Measurements from ENCODE around the gene SEMA3C. TPM values are rescaled to one million over a fixed set of nuclear protein-coding genes. Genes with fewer than 3 reads are reported as not detected.

The SEMA3C gene
- total RNA-seq, 2 donors from 2014 or later: 3.0 to 3.4 TPM

DNA sequence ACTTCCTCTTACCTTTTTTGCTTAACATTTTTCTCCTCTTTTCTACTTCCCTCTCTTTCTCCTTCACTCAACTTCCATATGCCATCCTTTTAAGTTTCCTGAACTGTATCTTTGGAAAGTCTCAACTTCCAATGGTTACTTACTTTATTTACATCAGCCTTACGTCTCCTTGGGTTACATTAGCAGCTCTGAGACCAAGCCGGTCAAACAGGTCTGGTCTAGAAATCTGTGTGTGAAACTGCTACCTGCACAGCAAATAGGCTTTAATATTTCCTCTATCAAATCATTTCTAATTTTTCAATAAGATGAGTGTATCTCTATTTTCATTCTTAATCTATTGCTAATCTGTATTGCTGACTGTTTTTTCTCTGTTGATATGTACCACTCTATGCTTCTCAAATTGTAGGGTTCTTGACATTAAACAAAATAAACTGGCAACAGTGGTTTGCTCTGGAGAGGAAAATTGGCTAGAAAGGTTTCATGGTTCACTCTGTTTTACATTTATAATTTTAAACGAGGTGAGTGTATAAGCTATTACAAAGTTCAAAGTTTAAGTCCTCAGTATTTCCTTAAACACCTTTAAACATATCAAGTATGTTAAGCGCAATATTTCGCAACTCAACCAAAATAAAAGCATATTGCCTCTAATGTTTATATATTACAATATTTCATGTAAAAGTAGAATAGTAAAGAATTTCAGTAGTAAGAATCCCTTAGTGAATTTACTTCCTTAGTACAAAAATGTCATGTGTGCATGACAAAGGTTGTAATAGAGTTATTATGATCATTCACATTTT is 3.6 kb upstream of the SEMA3C start:
- intact Hi-C loops (cut with DNase I): no loop called here
- Histone ChIP-seq H3K36me3 (replicated peaks in 1 of 2; ENCODE audit: insufficient read depth in 1 of 2, low read depth in 2 of 2) (no peaks in the 10 kb centered on the region), H3K27ac (no peak overlapping the region), H3K4me1 (peaks cover 16% of the 10 kb centered on the region), H3K27me3 (no peaks in the 10 kb centered on the region), H3K9me3 (no peaks in the 10 kb centered on the region), H3K4me3 (no peak overlapping the region)
- ATAC-seq (no peak), DNase-seq (peak in 3 of 4 donors; percentile 20 to 42 (median 27))
- TF ChIP-seq, protein P1, sequence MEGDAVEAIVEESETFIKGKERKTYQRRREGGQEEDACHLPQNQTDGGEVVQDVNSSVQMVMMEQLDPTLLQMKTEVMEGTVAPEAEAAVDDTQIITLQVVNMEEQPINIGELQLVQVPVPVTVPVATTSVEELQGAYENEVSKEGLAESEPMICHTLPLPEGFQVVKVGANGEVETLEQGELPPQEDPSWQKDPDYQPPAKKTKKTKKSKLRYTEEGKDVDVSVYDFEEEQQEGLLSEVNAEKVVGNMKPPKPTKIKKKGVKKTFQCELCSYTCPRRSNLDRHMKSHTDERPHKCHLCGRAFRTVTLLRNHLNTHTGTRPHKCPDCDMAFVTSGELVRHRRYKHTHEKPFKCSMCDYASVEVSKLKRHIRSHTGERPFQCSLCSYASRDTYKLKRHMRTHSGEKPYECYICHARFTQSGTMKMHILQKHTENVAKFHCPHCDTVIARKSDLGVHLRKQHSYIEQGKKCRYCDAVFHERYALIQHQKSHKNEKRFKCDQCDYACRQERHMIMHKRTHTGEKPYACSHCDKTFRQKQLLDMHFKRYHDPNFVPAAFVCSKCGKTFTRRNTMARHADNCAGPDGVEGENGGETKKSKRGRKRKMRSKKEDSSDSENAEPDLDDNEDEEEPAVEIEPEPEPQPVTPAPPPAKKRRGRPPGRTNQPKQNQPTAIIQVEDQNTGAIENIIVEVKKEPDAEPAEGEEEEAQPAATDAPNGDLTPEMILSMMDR (IDR thresholded peaks at IDR 0.05): no peak
- no peak for TF ChIP-seq POLR2A (IDR thresholded peaks at IDR 0.05)
- WGBS, 2 donors: 56 to 57% methylated on average over 5 of the region's 5 CpGs

DNA sequence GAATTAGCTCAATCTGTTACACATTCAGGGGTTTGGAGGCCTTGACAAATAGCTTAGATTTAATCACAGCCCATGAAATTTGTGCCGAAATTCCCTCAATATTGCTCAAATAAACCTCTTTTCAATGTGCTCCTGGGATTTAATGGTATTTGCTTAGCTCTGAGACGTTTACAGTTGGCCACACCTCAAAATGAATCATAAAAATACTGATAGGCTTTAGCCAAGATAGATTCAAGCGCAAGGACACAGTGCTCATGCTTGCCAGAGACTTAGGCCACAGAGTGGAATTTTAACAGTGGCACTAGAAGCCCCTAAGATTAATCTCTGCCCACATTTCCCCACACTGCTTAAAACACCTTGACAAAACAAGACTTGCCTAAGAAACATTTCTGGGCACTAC is 2.3 kb upstream of the SEMA3C start:
- intact Hi-C loops (cut with DNase I): no loop called here
- peaks cover 16% of the 10 kb centered on the region for H3K4me1 ChIP-seq
- H3K27me3 ChIP-seq: no peaks in the 10 kb centered on the region
- H3K36me3 ChIP-seq (replicated peaks in 1 of 2; ENCODE audit: insufficient read depth in 1 of 2, low read depth in 2 of 2): no peaks in the 10 kb centered on the region
- no peak overlapping the region for H3K4me3 ChIP-seq
- WGBS, 2 donors: 30 to 37% methylated on average over 3 of the region's 3 CpGs
- no peaks in the 10 kb centered on the region for H3K9me3 ChIP-seq
- ATAC-seq (no peak), DNase-seq (no peak)
- TF ChIP-seq, protein P1 (IDR thresholded peaks at IDR 0.05): no peak
- no peak for TF ChIP-seq POLR2A (IDR thresholded peaks at IDR 0.05)
- H3K27ac ChIP-seq: no peak overlapping the region

DNA sequence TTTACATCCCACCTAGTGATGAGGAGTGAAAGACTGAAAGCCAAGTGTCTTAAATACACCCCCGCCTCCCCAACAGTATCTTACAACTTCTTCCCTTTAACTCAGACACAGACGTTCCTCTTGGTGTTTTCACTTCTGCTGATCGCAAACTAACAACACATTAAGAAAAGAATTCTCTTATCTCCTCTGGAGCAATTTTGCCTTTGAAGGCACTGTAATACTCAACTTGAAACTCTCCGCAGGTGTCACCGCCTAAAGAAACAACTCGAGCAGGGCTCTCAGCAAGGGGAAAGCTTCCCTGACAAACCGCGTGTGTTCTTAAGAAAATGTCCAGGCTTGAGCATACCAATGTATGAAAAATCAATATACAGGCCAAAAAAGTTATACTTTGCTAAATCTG is 452 bp downstream of the SEMA3C start:
- Histone ChIP-seq H3K4me3 (peak overlapping the region in 1 of 2 donors; percentile 6), H3K27ac (peak overlapping the region in 2 of 4 donors; percentile 52 to 71), H3K4me1 (peaks cover 16% of the 10 kb centered on the region), H3K27me3 (no peaks in the 10 kb centered on the region), H3K36me3 (replicated peaks in 1 of 2; ENCODE audit: insufficient read depth in 1 of 2, low read depth in 2 of 2) (no peaks in the 10 kb centered on the region), H3K9me3 (no peaks in the 10 kb centered on the region)
- TF ChIP-seq POLR2A (IDR thresholded peaks at IDR 0.05): no peak
- TF ChIP-seq, protein P1 (IDR thresholded peaks at IDR 0.05): no peak
- DNase-seq (peak in 1 of 4 donors; percentile 6), ATAC-seq (peak; percentile 2)
- intact Hi-C loops (cut with DNase I): loop anchor here (10.0 kb wide), 1 partner anchor 536 kb away; no protein-coding TSS in a partner anchor
- WGBS, 2 donors: 9 to 10% methylated on average over 8 of the region's 8 CpGs

DNA sequence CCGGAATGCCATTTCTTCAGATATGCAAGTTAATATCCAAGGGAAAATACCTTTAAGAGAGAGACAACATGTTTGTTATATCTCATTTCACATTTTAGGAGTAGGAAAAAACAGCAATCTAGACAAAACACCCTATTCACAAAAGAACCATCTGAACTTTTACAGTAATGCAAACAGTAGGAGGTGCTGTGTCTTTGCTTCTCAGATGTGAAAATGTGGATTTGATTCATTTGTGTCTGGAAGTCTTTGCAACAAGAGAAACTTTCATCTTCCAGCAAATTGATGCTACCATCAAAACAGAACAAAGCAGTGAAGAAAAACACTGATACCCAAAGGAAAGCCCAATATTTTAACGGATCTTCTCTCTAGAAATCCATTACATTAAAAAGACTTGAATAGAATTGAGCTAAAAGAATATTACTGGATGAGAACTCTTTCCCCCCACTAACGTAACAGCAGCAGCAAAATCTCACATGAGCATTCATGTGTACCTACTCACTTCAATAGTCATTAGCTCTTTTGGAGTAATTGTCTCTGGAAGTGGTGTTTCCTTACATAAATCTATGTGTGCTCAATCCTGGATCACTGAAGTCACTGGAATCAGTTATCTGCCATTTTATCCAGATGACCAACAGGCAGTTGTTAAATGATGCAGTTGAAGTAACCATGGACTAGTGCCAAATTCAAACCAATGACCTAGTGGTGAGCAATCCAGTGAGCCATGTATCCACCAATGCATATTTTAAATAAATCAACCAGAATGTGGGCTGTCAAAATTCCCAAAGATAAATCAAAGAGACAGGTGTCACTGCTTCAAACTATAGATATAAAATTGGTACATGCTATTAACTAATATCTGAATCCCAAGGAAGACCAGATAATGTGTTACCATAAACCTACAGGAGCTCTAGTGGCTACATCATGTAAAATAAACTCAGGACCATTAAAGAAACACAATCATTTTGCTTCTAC is 1.8 kb downstream of the SEMA3C start:
- Histone ChIP-seq H3K9me3 (no peaks in the 10 kb centered on the region), H3K27me3 (no peaks in the 10 kb centered on the region), H3K36me3 (replicated peaks in 1 of 2; ENCODE audit: insufficient read depth in 1 of 2, low read depth in 2 of 2) (no peaks in the 10 kb centered on the region), H3K27ac (no peak overlapping the region), H3K4me1 (peaks cover 16% of the 10 kb centered on the region), H3K4me3 (no peak overlapping the region)
- intact Hi-C loops (cut with DNase I): loop anchor here (10.0 kb wide), 1 partner anchor 538 kb away; no protein-coding TSS in a partner anchor
- 59 to 70% methylated on average over 3 of the region's 3 CpGs for WGBS, 2 donors
- DNase-seq (no peak), ATAC-seq (no peak)
- TF ChIP-seq POLR2A (IDR thresholded peaks at IDR 0.05): no peak
- TF ChIP-seq, protein P1 (IDR thresholded peaks at IDR 0.05): peak in 5 of 7 experiments; percentile 14 to 58 (median 44)
